Activated CD8-positive, alpha-beta memory T cell treated with anti-CD3 and anti-CD28 coated beads, Interleukin-2, amount 50 U/mL, for 24 hours (primary cell): ENCODE results near the gene EIF6.
A peak's percentile ranks its signal among the peaks of the same experiment; 100 is the strongest.
"Not testable (repeated sequence)": the region's sequence is repeated elsewhere in the genome, so short reads cannot be mapped to it uniquely, and the experiment has no call there.

ENCODE experiments used
- DNase-seq: peaks from one replicate; pipeline ENCODE4 v3.0.0-alpha.2; 2020; ENCODE audit errors: extremely low read depth

EIF6 gene

GRCh38 chr20:35279533-35280174, 4.9 kb downstream of the EIF6 start:
- no peak for DNase-seq

- DNase-seq, result no peak
These were observed 5.5 kb downstream of the EIF6 start for GRCh38 chr20:35279040-35279439.

GRCh38 chr20:35277531-35278395, 6.8 kb downstream of the EIF6 start, which contains the start of gene MMP24OS:
TSS of gene MMP24OS (minus strand) at chr20:35278122. CDS start at chr20:35277929, 193 bp downstream.
- peak; percentile 70 for DNase-seq

GRCh38 chr20:35277127-35277526, 7.4 kb downstream of the EIF6 start:
- no peak for DNase-seq

GRCh38 chr20:35276408-35276807, 8.2 kb downstream of the EIF6 start:
- no peak for DNase-seq

GRCh38 chr20:35275741-35276251, 8.8 kb downstream of the EIF6 start:
- no peak for DNase-seq

GRCh38 chr20:35274172-35275092, 10.1 kb downstream of the EIF6 start:
- no peak for DNase-seq

- DNase-seq, result no peak
These were observed 11.0 kb downstream of the EIF6 start for GRCh38 chr20:35273449-35274171.

- no peak for DNase-seq
These were observed 12.7 kb downstream of the EIF6 start for GRCh38 chr20:35271904-35272303.

- no peak for DNase-seq
These were observed 13.3 kb downstream of the EIF6 start for GRCh38 chr20:35271073-35271882.

GRCh38 chr20:35270021-35270902, 14.3 kb downstream of the EIF6 start:
- DNase-seq, result no peak

GRCh38 chr20:35269055-35269781, 15.4 kb downstream of the EIF6 start:
- no peak for DNase-seq

GRCh38 chr20:35267092-35267491, 17.5 kb downstream of the EIF6 start:
- no peak for DNase-seq

GRCh38 chr20:35264755-35265154, 19.8 kb downstream of the EIF6 start:
- no peak for DNase-seq

- no peak for DNase-seq
These were observed 20.8 kb downstream of the EIF6 start for GRCh38 chr20:35263532-35264341.

- DNase-seq, result not testable (repeated sequence)
These were observed 21.6 kb downstream of the EIF6 start for GRCh38 chr20:35262731-35263531.

- DNase-seq, result not testable (repeated sequence)
These were observed 22.3 kb downstream of the EIF6 start for GRCh38 chr20:35262321-35262720.
